Ramos (cell line): ENCODE data around the gene CA10.

Experiments used
- in situ Hi-C: fragments of 300-500 bp; cut with MboI; formaldehyde crosslinking; loops from one replicate; pipeline ENCODE4 v1.14.3; 2022; ENCODE audit warnings: low sequenced_read_pairs; ENCODE audit not compliant: unreplicated experiment

CA10 gene

GRCh38 chr17:51703361-51704341 is 454.9 kb downstream of the CA10 start:
- in situ Hi-C loops = no loop called here

GRCh38 chr17:51702963-51703360 is 455.6 kb downstream of the CA10 start:
- in situ Hi-C loops = no loop called here

GRCh38 chr17:51701501-51701900 is 457.0 kb downstream of the CA10 start:
- in situ Hi-C loops = no loop called here

GRCh38 chr17:51700011-51700760 is 458.3 kb downstream of the CA10 start:
- in situ Hi-C loops = no loop called here

- in situ Hi-C loops = no loop called here
These were observed 459.2 kb downstream of the CA10 start for GRCh38 chr17:51699303-51699702.

GRCh38 chr17:51692917-51693316 is 465.6 kb downstream of the CA10 start:
- in situ Hi-C loops = no loop called here

GRCh38 chr17:51687887-51688286 is 470.6 kb downstream of the CA10 start:
- in situ Hi-C loops = no loop called here

GRCh38 chr17:51685287-51685909 is 473.1 kb downstream of the CA10 start:
- in situ Hi-C loops = no loop called here

GRCh38 chr17:51684214-51684613 is 474.3 kb downstream of the CA10 start:
- in situ Hi-C loops = no loop called here

- in situ Hi-C loops = no loop called here
These were observed 475.2 kb downstream of the CA10 start for GRCh38 chr17:51683291-51683690.

- in situ Hi-C loops = no loop called here
These were observed 476.4 kb downstream of the CA10 start for GRCh38 chr17:51682115-51682514.

GRCh38 chr17:51677875-51678274 is 480.6 kb downstream of the CA10 start:
- in situ Hi-C loops = no loop called here

- in situ Hi-C loops = no loop called here
These were observed 481.6 kb downstream of the CA10 start for GRCh38 chr17:51676691-51677487.

GRCh38 chr17:51674579-51675255 is 483.8 kb downstream of the CA10 start:
- in situ Hi-C loops = no loop called here

- in situ Hi-C loops = no loop called here
These were observed 485.4 kb downstream of the CA10 start for GRCh38 chr17:51673070-51673469.

- in situ Hi-C loops = no loop called here
These were observed 486.4 kb downstream of the CA10 start for GRCh38 chr17:51672065-51672464.

GRCh38 chr17:51670899-51671298 is 487.6 kb downstream of the CA10 start:
- in situ Hi-C loops = no loop called here

- in situ Hi-C loops = no loop called here
These were observed 489.6 kb downstream of the CA10 start for GRCh38 chr17:51668963-51669246.

- in situ Hi-C loops = no loop called here
These were observed 490.2 kb downstream of the CA10 start for GRCh38 chr17:51668155-51668962.
